HG03280 (cell line): ENCODE data around the gene MSANTD1.

Experiments
- ATAC-seq: cut with Tn5 transposase; IDR thresholded peaks from one replicate; pipeline ENCODE4 v1.9.1; 2021; ENCODE audit warnings: mild to moderate bottlenecking, moderate library complexity; ENCODE audit not compliant: unreplicated experiment

MSANTD1 gene

DNA sequence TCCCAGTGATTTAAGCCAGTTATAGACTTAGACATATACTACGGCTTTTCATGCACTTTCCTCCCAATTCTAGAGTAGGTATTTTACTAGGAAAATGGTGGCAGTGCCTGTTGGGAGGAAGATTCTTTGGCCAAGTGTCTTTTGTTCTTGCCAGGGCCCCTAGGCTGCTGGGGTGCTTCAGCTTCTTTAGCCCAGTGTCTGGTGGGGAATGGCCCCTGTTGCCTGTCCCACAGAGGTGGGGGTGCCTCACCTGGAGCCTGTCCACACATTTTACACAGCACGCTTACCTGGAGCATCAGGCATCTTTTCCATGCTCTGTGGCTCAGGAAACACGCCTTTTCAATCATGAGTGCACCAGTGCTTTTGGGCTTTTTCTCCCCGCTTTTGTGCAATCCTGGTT is 33.2 kb upstream of the MSANTD1 start:
- ATAC-seq: no peak

DNA sequence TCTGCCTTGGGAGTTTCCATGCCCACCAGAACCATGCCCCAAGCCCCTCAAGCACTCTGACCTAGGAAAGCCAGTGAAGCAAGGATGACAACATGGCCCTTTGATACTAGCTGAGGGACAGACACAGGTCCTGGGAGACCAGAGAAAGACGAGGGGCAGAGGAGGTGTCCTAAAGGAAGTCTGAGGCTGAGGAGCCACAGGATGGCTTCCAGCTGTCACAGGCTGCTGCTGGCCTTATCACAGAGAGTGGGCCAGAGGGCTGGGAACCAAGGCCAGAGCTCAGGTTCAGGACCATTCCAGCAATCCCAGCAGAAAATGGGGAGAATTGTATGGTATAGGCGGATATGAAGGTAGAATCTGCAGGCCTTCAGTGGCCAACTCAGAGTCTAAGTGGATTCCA is 31.7 kb upstream of the MSANTD1 start:
- no peak for ATAC-seq

DNA sequence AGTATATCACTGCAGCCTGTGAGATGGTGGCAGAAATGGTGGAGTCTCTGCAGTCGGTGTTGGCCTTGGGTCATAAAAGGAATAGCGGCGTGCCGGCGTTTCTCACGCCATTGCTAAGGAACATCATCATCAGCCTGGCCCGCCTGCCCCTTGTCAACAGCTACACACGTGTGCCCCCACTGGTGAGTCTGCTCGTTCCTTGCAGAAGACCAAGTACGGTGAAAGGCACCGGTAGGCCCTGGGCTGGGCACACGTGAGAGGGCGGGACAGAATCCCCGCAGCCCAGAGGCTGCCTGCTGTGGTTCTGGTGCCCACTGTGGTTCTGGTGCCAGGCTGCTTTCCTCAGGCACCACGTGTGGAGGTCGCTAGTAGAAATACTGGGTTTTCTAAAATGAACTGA is 31.2 kb upstream of the MSANTD1 start:
- no peak for ATAC-seq

DNA sequence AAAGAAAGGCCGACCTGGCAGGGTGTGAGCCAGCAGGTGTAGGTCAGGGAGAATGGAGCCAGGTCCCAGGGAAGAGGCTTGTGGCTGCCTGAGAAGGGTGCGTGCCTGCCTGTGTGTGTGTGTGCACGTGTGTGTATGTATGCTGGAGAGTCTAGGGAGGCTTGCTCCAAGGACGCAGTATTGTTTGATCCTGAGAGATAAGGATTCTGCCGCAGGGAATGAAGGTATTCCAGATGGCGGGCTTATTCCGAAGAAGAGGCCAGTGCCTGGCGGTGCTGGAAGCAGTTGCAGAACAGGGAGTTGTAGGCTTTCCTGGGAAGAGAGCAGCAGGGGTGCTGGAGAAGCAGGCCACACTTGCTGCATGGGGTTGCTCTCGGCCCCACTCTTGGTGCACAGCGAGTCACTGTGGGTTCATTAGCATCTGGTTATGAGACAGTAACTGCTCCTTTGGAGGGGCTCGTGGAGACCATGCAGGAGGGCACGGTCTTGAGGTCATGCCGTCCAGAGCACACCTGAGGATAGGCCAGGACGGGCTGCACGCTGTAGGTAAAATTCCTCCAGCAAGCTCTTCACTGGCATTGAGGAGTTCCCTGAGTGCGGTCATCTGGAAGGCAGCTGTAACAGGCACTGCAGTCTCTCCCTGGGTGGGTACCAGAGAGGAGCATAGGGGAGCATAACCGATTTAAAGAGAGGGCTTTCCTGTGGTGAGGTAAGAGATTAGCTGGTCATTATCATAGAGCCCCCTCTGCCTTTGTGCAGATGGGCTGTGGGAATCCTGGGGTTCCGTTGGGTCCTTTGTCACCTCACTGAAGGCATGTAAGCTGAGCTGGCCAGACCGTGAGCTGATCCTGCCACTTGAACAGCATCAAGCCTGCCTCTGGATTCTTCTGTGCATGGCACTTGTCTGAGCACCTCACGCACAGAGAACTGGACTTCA is 29.9 kb upstream of the MSANTD1 start:
- no peak for ATAC-seq

DNA sequence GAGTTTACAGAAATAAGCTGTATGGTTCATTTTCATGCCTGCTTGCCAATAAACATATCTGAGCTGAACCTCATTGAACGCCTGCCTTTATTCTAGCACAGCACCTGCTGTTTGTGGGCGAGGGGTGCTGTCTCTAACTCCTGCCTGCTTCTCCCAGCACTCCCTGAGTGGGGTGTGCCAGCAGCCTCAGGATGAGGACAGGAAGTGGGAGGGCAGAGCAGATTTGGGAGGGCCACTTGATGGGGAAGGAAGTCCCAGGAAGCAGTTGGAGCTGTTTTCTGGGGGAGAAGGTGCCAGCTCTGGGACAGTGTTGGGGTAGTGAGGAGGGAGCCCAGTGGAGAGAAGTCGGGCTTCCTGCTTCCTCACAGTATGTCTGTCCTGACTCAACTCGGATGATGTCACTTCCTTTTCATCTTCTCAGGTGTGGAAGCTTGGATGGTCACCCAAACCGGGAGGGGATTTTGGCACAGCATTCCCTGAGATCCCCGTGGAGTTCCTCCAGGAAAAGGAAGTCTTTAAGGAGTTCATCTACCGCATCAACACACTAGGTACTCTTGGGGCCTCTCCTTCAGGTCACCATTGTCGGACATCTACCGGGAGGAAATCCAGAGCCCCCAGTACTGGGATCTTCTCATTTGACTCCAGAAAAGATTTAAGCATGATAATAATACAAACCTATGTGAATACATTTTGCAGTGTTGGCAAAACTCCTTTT is 29.0 kb upstream of the MSANTD1 start:
- ATAC-seq: no peak

DNA sequence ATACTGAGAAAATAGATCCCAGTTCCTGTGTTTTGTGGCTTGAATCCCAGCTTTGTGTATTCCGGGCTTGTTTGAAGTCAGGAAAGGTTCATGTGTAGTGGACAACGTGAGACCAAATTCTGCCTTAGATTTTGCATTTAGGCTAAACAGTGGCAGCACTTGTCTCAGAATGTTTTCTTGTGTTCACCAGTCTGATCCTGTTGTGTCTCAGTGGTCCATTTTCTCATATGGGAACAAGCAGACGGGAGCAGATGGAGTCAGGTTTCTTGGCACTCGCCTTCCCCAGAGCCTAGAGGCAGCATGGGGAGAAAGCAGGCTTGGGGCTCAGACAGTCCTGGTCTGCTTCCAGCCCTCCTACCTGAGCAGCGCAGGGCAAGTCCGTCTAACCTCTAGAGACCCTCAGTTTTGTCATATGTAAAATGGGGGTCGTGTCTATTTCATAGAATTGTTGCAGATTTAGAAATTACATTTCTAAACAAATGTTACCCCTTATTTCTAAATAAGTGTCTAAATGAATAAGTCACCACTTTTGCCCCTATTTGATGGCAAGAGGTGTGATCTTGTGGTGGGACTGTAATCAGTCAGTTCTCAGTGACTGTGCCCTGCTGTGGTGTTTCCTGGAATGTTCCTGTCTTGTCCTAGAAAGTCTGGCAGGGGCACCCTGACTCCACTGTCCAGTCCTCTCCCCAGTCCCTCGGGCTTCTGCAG is 28.3 kb upstream of the MSANTD1 start:
- ATAC-seq: no peak

DNA sequence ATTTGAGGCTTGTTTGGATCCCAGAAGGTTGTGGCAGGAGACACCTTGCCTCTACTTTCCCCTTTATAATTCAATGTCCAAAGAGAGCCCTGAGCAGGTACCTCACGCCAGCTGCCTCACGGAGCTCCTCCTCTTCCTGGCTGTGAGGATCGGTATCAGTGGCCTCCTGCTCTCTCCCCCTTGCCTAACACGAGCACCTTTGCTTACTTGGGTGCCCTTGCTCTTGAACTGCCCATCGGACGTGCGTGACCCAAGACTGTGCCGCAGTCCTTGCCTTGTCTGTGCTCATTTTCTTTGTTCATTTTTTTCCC is 27.8 kb upstream of the MSANTD1 start:
- no peak for ATAC-seq

DNA sequence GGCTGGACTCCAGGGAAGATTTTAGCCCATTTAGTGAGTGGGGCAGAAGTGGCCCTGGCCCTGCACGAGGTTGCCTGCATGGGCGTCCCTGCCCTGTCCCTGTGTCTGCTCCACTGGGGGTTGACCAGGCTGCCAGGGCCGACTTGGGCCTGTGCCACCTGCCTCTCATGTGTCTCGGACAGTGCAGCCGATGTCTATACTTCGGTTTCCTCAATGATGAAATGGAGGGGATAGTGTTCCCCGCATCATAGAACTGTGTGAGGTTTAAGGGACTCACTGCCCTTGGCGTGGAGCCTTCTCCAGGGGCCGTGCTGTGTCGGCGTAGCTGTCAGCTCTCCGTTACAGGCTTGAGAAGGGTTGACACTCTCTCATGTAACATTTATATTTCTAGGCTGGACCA is 27.0 kb upstream of the MSANTD1 start:
- no peak for ATAC-seq

DNA sequence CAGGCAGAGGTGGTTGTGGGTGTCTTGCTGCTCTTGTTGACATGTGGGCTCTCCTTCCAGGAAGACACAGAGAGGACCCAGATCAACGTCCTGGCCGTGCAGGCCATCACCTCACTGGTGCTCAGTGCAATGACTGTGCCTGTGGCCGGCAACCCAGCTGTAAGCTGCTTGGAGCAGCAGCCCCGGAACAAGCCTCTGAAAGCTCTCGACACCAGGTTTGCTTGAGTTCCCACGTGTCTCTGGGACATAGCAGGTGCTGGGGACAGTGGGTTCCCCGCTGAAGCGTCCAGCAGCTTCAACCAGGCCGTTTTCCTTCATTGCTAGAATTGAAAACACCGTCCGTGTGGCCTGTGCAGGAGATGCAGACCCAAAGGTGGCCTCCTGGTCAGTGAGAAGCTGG is 25.6 kb upstream of the MSANTD1 start:
- no peak for ATAC-seq

DNA sequence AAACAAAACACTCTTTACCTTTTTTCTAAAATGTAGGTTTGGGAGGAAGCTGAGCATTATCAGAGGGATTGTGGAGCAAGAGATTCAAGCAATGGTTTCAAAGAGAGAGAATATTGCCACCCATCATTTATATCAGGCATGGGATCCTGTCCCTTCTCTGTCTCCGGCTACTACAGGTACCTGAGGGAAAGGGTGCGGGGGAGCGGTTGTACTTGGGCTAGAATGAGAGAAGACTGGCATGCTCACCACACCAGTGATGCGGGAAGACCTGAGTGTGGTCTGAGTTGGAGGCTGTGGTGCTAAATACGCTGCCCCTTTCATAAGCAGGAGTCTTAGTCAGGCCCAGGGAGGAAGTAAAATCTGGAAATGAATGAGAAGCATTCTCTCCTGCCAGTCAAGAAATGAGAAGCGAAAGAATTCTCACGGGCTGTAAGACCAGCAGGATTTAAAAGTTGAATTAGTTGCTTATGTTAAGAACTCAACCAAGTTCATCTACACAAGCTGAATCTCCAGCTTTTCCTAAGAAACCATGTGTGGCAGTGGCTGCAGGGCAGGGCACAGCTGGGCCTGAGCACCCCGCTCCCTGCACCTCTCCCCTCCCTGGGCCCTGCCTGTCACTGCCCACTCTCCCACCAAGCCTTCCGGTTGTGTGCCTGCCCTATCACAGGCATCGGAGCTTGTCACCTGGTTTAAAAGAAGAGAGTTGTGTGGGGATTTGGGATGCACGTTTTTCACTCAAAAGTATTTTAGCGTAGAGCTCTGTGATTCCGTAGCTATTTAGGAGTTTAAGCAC is 24.8 kb upstream of the MSANTD1 start:
- ATAC-seq: no peak

DNA sequence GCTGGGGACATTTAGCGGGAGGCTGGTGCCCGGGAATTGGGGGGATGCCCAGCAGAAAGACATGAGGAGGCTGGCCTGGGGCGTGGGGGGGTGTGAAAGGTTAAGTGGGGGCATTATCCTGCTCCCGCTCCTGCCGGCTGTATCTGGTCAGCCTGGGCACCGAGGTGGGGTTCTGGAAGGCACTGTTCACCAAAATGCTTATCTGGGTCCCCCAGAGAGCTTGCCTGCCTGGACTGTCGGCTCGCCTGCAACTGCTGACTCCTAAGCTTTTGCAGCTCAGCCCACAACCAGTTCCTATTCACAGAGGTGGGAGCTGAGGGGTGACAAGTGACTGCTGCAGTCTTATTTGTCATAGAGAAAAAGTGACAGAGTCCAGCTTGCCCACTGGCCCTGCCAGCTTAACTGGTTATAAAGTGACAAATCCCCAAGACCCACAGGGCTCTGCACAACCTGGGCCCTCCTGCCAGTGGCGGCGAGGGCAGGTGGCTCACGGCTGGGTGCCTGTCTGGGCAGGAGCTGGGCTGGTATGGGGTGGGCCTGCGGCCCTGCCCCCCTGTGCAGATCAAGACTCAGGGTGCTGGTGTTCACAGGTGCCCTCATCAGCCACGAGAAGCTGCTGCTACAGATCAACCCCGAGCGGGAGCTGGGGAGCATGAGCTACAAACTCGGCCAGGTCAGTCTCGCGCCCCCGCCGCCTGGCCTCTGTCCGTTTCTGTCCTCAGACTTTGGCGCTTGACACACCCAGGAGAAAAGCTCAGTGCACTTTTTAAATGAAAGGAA is 23.7 kb upstream of the MSANTD1 start:
- ATAC-seq: no peak

DNA sequence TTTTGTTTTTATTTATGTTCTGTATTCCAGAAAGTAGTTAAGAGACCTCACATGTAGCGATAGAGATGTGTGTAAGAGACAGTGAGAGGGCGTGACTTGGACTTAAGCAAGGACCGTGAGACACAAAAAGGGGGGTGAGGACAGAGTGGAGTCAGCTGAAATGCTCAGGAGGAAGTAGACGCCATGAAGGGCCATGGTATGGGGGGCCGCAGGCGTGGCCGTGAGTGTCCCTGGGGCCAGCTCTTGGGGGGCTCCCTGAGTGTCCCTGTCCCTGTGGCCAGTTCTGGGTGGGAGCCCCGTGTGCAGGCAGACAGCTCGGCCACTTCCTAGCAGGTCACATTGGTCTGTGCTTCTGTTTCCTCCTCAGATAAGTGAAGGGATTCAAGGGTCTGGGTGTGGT is 23.0 kb upstream of the MSANTD1 start:
- no peak for ATAC-seq

DNA sequence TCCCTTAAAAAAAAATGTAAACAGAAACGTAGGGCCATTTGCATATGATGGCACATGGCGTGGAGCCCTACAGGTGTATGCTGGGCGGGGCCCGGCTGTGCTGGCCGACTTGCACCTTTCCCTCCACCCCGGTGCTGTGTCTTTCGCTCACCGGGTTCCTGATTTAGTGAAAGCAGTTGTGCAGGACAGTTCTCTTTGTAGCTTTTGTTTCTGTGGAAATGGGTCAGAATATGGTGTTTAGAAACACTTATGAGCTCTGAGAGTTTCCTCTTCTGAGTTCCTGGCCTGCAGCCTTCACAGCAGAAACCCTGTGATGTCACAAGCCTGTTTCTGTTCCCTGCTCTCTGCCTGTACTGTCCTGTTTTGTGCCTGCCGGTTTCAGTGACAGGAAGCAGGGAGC is 22.5 kb upstream of the MSANTD1 start:
- no peak for ATAC-seq

DNA sequence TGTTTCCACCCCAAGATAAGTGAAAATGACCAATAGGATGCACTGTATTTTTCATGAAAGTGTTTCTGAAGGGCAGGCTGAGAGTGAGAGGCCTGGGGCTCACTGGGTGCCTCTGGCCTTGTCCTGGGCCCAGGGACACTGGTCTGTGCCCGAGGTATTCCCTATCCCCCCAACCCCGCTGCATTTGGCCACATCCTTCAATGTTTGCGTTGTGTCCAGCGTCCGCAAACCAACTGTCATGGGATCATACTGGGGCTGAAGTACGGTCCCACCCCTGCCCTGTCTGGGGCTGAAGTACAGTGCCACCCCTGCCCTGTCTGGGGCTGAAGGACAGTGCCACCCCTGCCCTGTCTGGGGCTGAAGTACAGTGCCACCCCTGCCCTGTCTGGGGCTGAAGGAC is 22.0 kb upstream of the MSANTD1 start:
- ATAC-seq: no peak

DNA sequence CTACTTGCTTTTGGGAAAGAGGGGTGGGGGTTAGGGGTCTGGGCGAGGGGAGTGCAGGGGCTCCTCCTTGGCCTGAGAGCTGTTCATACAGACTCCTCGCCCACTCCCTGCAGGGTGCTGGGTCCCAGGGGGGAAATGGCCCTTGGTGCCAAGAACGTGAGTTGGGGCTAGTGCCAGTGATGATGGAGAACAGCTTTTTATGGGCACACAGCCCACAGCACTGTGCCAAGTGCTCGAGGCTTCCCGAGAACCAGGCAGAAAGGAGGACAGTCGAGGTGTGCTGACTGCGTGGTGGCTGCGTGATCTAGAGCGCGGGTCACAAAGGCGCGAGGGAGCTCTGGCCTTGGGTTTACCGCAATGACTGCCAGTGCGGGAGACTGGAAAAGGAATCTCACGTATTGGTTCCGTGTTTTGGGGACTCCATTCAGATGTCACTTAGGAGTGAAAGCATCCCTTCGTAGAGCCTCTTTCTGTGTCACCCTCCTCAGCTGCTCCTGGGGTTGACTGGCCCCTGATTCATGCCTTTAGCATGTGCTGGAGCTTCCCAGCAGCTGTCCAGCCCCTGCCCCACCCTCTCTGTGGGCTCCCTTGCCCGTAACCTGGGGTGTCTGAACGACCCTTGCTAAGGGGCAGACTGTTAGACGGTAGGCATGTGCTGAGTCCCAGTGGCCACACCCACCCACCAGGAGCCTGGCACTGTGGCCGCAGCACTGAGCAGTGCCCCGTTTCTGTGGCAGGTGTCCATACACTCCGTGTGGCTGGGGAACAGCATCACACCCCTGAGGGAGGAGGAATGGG is 20.9 kb upstream of the MSANTD1 start:
- no peak for ATAC-seq

DNA sequence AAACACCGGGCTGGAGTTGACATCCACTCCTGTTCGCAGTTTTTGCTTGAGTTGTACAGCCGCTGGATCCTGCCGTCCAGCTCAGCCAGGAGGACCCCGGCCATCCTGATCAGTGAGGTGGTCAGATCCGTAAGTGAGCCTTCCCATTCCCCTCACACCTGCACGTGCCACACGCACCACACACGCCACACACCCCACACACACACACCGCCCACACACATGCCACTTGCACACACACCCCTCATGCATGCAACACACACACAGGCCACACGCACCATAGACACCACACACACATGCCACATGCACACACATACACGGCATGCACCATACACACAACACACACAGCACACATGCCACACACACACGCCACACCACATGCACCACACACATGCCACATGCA is 20.1 kb upstream of the MSANTD1 start:
- ATAC-seq: no peak

DNA sequence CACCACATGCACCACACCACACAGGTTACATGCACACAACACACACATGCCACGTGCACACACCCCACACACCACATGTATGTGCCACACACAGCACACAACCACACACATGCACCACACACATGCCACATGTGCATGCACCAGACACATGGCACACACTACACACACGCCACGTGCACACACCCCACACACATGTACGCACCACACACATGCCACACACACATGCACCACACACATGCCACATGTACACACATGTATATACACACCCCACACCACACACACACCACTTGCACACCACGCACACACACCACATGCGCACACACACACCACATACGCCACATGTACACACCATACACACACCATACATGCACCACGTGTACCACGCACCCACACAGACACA is 19.6 kb upstream of the MSANTD1 start:
- ATAC-seq: no peak

DNA sequence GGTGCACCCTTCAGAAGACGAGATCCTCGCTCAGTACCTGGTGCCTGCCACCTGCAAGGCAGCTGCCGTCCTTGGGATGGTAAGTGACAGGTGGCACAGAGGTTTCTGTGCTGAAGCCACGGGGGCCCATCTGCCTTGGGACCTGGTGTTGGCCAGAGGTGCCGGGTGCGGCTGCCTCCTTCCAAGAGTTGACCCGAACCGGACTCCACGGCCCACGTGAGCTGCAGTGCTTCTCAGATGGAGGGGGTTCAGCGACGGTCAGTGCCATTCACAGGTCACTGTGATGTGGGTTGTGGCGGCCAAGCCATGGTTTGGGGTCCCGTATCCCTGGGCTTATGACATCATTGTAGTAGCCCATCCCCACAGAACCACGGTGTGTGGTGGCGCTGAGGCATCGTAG is 19.0 kb upstream of the MSANTD1 start:
- no peak for ATAC-seq

DNA sequence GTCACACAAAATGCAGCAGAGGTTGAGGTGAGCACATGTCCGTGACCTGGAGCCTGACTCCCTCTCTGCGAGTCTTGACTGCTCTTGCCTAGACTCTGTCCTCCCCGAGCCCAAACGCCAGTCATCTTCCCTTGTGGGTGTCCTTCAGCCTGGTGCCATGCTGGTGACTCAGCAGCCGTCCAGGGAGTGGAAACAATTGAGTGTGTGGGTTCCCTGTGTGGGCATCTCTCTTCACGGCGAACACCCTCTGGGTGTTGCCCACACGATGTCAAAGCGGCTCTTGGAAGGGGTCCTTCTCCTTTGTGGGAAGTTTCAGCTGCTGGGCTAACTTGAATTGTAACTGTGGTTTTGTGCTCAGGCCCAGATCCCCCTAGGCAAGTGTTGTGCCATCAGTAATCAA is 17.5 kb upstream of the MSANTD1 start:
- ATAC-seq: no peak

DNA sequence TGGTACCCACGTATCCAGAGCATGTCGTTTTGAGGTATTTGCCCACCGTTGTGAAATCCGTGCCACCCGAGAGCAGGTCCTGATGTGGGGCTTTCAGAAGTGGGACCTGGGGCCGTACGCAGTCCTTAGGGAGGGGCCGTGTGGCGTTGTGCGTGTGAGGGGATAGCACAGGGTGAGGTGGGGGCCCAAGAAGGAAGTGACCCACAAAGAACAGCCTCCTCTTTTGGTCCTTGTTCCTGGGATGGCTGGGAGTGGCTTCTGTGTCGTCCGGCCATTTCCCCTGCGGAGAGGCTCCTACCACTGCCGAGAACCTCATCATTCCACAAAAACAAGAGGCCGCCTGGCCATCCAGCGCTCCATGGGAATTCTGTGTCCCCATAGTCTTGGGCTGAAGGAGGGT is 17.0 kb upstream of the MSANTD1 start:
- ATAC-seq: no peak
